Heart right ventricle (tissue), 16 donors: Measurements from ENCODE around the gene GNAL. TPM values are rescaled to one million over a fixed set of nuclear protein-coding genes. Genes with fewer than 3 reads are reported as not detected.

Experiments
- ATAC-seq, 8 donors: fragments of 200-7000 bp; cut with Tn5 transposase; one replicate each; pipeline ENCODE4 v1.9.1; 2020; ENCODE audit warnings: mild to moderate bottlenecking in 8 of 8, moderate library complexity in 8 of 8, moderate number of reproducible peaks in 1 of 8
- DNase-seq, 2 donors: peaks; one replicate each; pipeline ENCODE4 v3.0.0-alpha.2; 2020
- H3K27ac ChIP-seq, 10 donors: fragments of 200-600 bp; sonication (generic) in 2 of 10; one replicate each; pipeline versions ENCODE4 v1.5.0 to v1.8.0; 2020 to 2022; ENCODE audit warnings: mild to moderate bottlenecking in 3 of 10
- H3K27me3 ChIP-seq, 7 donors: fragments of 200-600 bp; one replicate each; pipeline ENCODE4 v1.8.0; 2021 to 2022; ENCODE audit warnings: mild to moderate bottlenecking in 2 of 7
- H3K36me3 ChIP-seq, 9 donors: fragments of 200-600 bp; sonication (generic) in 1 of 9; one replicate each; pipeline versions ENCODE4 v1.5.0 to v1.8.0; 2020 to 2022; ENCODE audit warnings: mild to moderate bottlenecking in 2 of 9
- H3K4me1 ChIP-seq, 9 donors: fragments of 200-600 bp; sonication (generic) in 1 of 9; one replicate each; pipeline versions ENCODE4 v1.5.0 to v1.8.0; 2020 to 2022; ENCODE audit warnings: mild to moderate bottlenecking in 4 of 9
- H3K4me3 ChIP-seq, 10 donors: fragments of 200-600 bp; sonication (generic) in 2 of 10; one replicate each; pipeline versions ENCODE4 v1.5.0 to v1.8.0; 2020 to 2022; ENCODE audit warnings: mild to moderate bottlenecking in 7 of 10, moderate library complexity in 2 of 10
- H3K9me3 ChIP-seq, 11 donors: fragments of 200-600 bp in 10 of 11; sonication (generic) in 2 of 11; one replicate each; pipeline versions ENCODE4 v1.5.0 to v1.8.0; 2013 to 2022; ENCODE audit warnings: mild to moderate bottlenecking in 2 of 11, control low read depth in 1 of 11, moderate library complexity in 1 of 11
- WGBS, 2 donors: extraction: QIAGEN DNeasy Blood & Tissue Kit; methylation state at CpG; one replicate each; pipeline ENCODE4 v1.1.7; 2013; ENCODE audit warnings: inconsistent platforms in 1 of 2; 5-methylcytosine and 5-hydroxymethylcytosine counted together
- intact Hi-C, 10 donors: fragments of 100-400 bp; cut with DNase I; formaldehyde crosslinking; loops; one replicate each; pipeline versions ENCODE4 v1.11.1 to v1.14.2; 2022
- polyA plus RNA-seq, 2 donors: library from polyadenylated mRNA; stranded (reverse); fragments of 200-250 nt; gene quantifications; one replicate each; pipeline ENCODE4 v1.2.3, GENCODE V29; 2013
- total RNA-seq, 10 donors: library from RNA; stranded (reverse); fragmentation: NEBNext Ultra II Directional in 3 of 10; extraction: Animal tissue kit (Norgen Biotek cat#: 25700) in 3 of 10; gene quantifications; one replicate each; pipeline versions ENCODE4 v1.2.1 to v1.2.4, GENCODE V29; 2021 to 2023
- TF ChIP-seq, protein P1 (sequence below), 9 donors: fragments of 200-600 bp; sonication (generic) in 2 of 9; IDR thresholded peaks; one replicate each; pipeline versions ENCODE4 v1.5.0 to v1.8.0; 2021 to 2022; ENCODE audit warnings: antibody characterized with exemption in 9 of 9, mild to moderate bottlenecking in 5 of 9, moderate library complexity in 1 of 9
- donor health status: Arrhythmogenic right ventricular cardiomyopathy.
- donor health status: ischemic (EF 13 %, LVEDD 7.1; RV severe dilation, severe dysfunction).
- donor health status: healthy with polysubstance abuse.
- donor health status: DM: no; HTN: yes; CAD: no.
- donor health status: DM: no; HTN: no; CAD: no.
- donor health status: ischemic (EF 25% LVEDD 6.9; RV normal size, moderate dysfunction).
- donor health status: ischemic (EF 25% LVEDD 5.7; RV mildly dilated, moderate dysfunction).
- donor health status: healthy.
- donor health status: DM: yes; HTN: yes; CAD: no.
- donor health status: Ischemic cardiomyopathy.
- donor health status: ischemic (EF 35%, LVEDD 5.7; RV mildly dilated, moderate dysfunction).
- donor health status: nonischemic (EF 11% LVEDD 7.7; RV severe dilation, severe dysfunction).
- donor health status: DM: yes; HTN: yes; CAD: no.
- donor health status: PGD.
- donor health status: ischemic (EF 29% LVEDD 5.4; RV normal size, mild dysfunction).
- donor health status: nonischemic (EF 23%, LVEDD 6.1; RV moderate dilation, normal function).

The GNAL gene
- total and polyA plus RNA-seq, 12 donors = 0.42 to 6.9 (median 1.6) TPM

DNA sequence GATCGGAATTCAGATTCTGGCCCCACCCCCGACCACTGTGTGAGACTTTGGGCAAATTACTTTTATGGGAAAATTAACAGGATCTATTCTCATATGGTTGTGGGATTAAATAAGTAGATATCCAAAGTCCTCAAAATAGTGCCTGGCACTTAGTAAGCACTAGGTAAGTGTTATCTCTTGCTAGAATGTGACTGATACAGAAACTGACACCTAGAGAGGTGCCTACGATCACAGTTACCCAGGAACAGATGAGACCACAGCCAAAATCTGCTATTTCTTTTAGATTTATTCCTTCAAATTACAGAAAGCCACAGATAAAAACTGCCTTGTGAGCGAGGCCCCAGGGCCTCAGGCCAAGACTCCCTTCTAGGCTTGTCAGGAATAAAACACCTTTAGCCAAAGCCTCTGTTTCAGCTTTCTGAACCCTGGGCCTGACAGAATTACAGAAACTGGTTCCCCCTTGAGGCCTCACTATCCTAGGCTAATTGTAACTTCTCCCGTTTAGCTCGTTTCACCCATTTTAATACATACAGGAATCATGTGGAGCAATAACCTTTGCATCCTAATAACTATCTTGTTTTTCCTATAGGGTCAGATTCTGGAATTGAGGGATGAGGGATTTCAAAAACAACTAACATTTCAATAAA lies 139.8 kb downstream of the GNAL start:
- Histone ChIP-seq H3K4me1 (no peaks in the 10 kb centered on the region), H3K9me3 (no peaks in the 10 kb centered on the region), H3K27ac (no peak overlapping the region), H3K4me3 (no peak overlapping the region), H3K27me3 (no peaks in the 10 kb centered on the region), H3K36me3 (no peaks in the 10 kb centered on the region)
- DNase-seq (no peak), ATAC-seq (no peak)
- WGBS, 2 donors = 61 to 65% methylated on average over 6 of the region's 6 CpGs
- intact Hi-C loops = no loop called here
- TF ChIP-seq, protein P1, sequence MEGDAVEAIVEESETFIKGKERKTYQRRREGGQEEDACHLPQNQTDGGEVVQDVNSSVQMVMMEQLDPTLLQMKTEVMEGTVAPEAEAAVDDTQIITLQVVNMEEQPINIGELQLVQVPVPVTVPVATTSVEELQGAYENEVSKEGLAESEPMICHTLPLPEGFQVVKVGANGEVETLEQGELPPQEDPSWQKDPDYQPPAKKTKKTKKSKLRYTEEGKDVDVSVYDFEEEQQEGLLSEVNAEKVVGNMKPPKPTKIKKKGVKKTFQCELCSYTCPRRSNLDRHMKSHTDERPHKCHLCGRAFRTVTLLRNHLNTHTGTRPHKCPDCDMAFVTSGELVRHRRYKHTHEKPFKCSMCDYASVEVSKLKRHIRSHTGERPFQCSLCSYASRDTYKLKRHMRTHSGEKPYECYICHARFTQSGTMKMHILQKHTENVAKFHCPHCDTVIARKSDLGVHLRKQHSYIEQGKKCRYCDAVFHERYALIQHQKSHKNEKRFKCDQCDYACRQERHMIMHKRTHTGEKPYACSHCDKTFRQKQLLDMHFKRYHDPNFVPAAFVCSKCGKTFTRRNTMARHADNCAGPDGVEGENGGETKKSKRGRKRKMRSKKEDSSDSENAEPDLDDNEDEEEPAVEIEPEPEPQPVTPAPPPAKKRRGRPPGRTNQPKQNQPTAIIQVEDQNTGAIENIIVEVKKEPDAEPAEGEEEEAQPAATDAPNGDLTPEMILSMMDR (IDR thresholded peaks at IDR 0.05) = no peak

DNA sequence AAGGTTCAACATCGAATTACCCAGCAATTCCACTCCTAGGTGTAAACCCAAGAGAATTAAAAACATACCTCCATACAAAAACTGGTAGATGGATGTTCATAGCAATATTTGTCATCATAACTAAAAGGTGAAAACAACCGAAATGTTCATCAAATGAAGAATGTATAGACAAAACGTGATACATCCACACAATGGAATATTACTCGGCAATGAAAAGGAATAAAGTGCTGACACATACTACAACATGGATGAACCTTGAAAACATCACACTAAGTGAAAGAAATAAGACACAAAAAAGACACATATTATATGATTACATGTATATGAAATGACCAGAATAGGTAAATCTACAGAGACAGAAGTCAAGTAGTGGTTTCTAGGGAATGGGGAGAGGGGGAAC lies 141.5 kb downstream of the GNAL start:
- no peak for DNase-seq
- H3K27me3 ChIP-seq = no peaks in the 10 kb centered on the region
- H3K4me3 ChIP-seq = no peak overlapping the region
- H3K36me3 ChIP-seq = no peaks in the 10 kb centered on the region
- no peaks in the 10 kb centered on the region for H3K4me1 ChIP-seq
- no peak overlapping the region for H3K27ac ChIP-seq
- ATAC-seq = no peak
- 92 to 94% methylated on average over 4 of the region's 4 CpGs for WGBS, 2 donors
- intact Hi-C loops = no loop called here
- H3K9me3 ChIP-seq = no peaks in the 10 kb centered on the region
- TF ChIP-seq, protein P1 (IDR thresholded peaks at IDR 0.05) = no peak

DNA sequence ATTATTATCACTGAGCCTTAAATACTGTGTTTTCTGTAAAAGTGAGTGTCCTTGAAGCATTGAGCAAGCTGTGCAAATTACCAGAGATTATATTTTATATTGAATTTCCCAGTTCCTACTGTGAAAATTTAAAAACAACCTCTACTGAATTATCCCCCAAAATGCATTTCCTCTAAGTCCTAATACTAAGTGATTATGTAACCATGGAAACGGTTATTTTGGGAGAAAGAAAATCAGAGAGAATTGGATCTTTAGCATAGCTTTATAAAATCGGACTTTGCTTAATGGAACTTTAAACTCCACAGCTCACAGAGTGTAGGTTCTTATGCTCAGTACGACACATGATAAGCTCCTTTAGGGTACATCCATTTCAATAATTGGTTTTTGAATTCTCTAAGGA lies 142.9 kb downstream of the GNAL start:
- ATAC-seq (no peak), DNase-seq (no peak)
- Histone ChIP-seq H3K27ac (no peak overlapping the region), H3K36me3 (no peaks in the 10 kb centered on the region), H3K27me3 (no peaks in the 10 kb centered on the region), H3K4me1 (no peaks in the 10 kb centered on the region), H3K9me3 (no peaks in the 10 kb centered on the region), H3K4me3 (no peak overlapping the region)
- intact Hi-C loops = no loop called here
- 76 to 84% methylated on average over 3 of the region's 3 CpGs for WGBS, 2 donors
- TF ChIP-seq, protein P1 (IDR thresholded peaks at IDR 0.05) = no peak

DNA sequence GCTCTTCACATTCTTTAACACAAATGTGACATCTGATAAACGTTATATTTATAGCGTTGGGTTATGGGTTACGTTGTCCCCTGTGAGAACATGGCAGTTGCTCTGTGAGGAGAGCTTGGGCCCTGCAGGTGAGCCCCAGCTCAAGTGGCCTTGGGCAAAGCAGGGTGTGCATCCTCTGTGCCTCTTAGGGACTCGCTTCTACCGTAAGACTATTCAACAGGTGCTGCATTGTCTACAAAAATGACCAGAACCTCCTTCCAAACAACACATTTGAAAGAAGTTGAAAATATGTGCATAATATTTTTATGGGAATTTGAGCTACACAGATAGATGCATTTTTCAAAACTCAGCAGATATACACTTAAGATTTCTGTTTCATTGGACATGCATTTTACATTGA lies 145.7 kb downstream of the GNAL start:
- DNase-seq (no peak), ATAC-seq (no peak)
- TF ChIP-seq, protein P1 (IDR thresholded peaks at IDR 0.05) = no peak
- Histone ChIP-seq H3K27ac (no peak overlapping the region), H3K4me1 (peaks cover 0 to under 1% (median 0%) of the 10 kb centered on the region in 9 donors), H3K9me3 (no peaks in the 10 kb centered on the region), H3K27me3 (no peaks in the 10 kb centered on the region), H3K4me3 (no peak overlapping the region), H3K36me3 (no peaks in the 10 kb centered on the region)
- WGBS, 2 donors = 64 to 66% methylated on average over 5 of the region's 5 CpGs
- intact Hi-C loops = no loop called here
